CD14-positive monocyte (primary cell): ENCODE results near the gene EHF. TPM values are rescaled to one million over a fixed set of nuclear protein-coding genes. Genes with fewer than 3 reads are reported as not detected.

ENCODE experiments used
- DNase-seq, 3 donors: peaks; one replicate each; pipeline ENCODE4 v3.0.0-alpha.2; 2011 to 2022
- H2AFZ ChIP-seq: 2 replicates; pipeline ENCODE4 v1.6.0; 2012; ENCODE audit warnings: mild to moderate bottlenecking, low read depth, low read length, inconsistent platforms; ENCODE audit not compliant: insufficient read depth, poor library complexity, severe bottlenecking
- H3K27ac ChIP-seq, 2 donors: 1 replicate in 1 of 2; 2 replicates in 1 of 2; pipeline ENCODE4 v1.5.1; 2012 to 2013; ENCODE audit warnings: low read length in 2 of 2, control low read depth in 1 of 2, inconsistent platforms in 1 of 2, low read depth in 1 of 2, mild to moderate bottlenecking in 1 of 2
- H3K27me3 ChIP-seq, 2 donors: one replicate each; pipeline versions ENCODE4 v1.6.0 to v1.6.1; 2011 to 2013; ENCODE audit warnings: low read length in 2 of 2; ENCODE audit not compliant: control insufficient read depth in 2 of 2, insufficient read depth in 2 of 2
- H3K36me3 ChIP-seq, 2 donors: replicated peaks in 1 of 2; 1 replicate in 1 of 2; 2 replicates in 1 of 2; pipeline versions ENCODE4 v1.5.1 to v1.6.1; 2012 to 2013; ENCODE audit warnings: low read length in 2 of 2, control low read depth in 1 of 2, inconsistent platforms in 1 of 2, mild to moderate bottlenecking in 1 of 2; ENCODE audit not compliant: insufficient read depth in 2 of 2, control insufficient read depth in 1 of 2
- H3K4me1 ChIP-seq, 2 donors: 1 replicate in 1 of 2; 2 replicates in 1 of 2; pipeline versions ENCODE4 v1.5.1 to v1.6.1; 2012 to 2013; ENCODE audit warnings: low read length in 2 of 2, control low read depth in 1 of 2, inconsistent platforms in 1 of 2, mild to moderate bottlenecking in 1 of 2, moderate library complexity in 1 of 2; ENCODE audit not compliant: insufficient read depth in 2 of 2, control insufficient read depth in 1 of 2
- H3K4me2 ChIP-seq: replicated peaks from 2 replicates; pipeline ENCODE3; 2012; ENCODE audit warnings: low read length, moderate library complexity, mild to moderate bottlenecking; ENCODE audit not compliant: poor library complexity, severe bottlenecking; ENCODE audit errors: extremely low read depth
- H3K4me3 ChIP-seq, 3 experiments: fragments of 200-600 bp in 1 of 3; sonication (generic) in 1 of 3; replicated peaks in 1 of 3; 1 replicate in 2 of 3; 2 replicates in 1 of 3; pipeline ENCODE4 v1.5.1; 2011 to 2013; ENCODE audit warnings: low read length in 3 of 3, mild to moderate bottlenecking in 3 of 3, control low read depth in 2 of 3, low read depth in 2 of 3, inconsistent platforms in 1 of 3, moderate library complexity in 1 of 3
- H3K79me2 ChIP-seq: 2 replicates; pipeline ENCODE4 v1.6.0; 2012; ENCODE audit warnings: mild to moderate bottlenecking, control low read depth, inconsistent platforms, low read length, moderate library complexity; ENCODE audit not compliant: insufficient read depth
- H3K9ac ChIP-seq: 2 replicates; pipeline ENCODE4 v1.6.0; 2017; ENCODE audit warnings: low read length, mild to moderate bottlenecking; ENCODE audit not compliant: insufficient read depth, poor library complexity, severe bottlenecking
- H3K9me3 ChIP-seq, 2 donors: replicated peaks in 1 of 2; 1 replicate in 1 of 2; 2 replicates in 1 of 2; pipeline versions ENCODE4 v1.5.1 to v1.6.1; 2012 to 2013; ENCODE audit warnings: low read length in 2 of 2, control low read depth in 1 of 2; ENCODE audit not compliant: control insufficient read depth in 1 of 2, insufficient read depth in 1 of 2
- H4K20me1 ChIP-seq: 2 replicates; pipeline ENCODE4 v1.6.0; 2012; ENCODE audit warnings: mild to moderate bottlenecking, low read length, control low read depth, moderate library complexity; ENCODE audit not compliant: insufficient read depth
- H3K27ac Mint-ChIP-seq, 7 donors: one replicate each; pipeline ENCODE4 v1.8.0; 2020; ENCODE audit warnings: mild to moderate bottlenecking in 7 of 7, mixed read lengths in 7 of 7, moderate library complexity in 6 of 7, inconsistent platforms in 2 of 7
- H3K27me3 Mint-ChIP-seq, 3 donors: one replicate each; pipeline ENCODE4 v1.8.0; 2021 to 2022; ENCODE audit warnings: low read depth in 3 of 3, mild to moderate bottlenecking in 3 of 3, mixed read lengths in 3 of 3, moderate library complexity in 3 of 3, inconsistent platforms in 1 of 3
- H3K36me3 Mint-ChIP-seq, 2 donors: one replicate each; pipeline ENCODE4 v1.8.0; 2020; ENCODE audit warnings: mixed read lengths in 2 of 2, inconsistent platforms in 1 of 2, mild to moderate bottlenecking in 1 of 2
- H3K4me1 Mint-ChIP-seq: one replicate; pipeline ENCODE4 v1.8.0; 2020; ENCODE audit warnings: mild to moderate bottlenecking, mixed read lengths
- H3K4me3 Mint-ChIP-seq, 2 donors: one replicate each; pipeline ENCODE4 v1.8.0; 2020; ENCODE audit warnings: mild to moderate bottlenecking in 2 of 2, mixed read lengths in 2 of 2, moderate library complexity in 1 of 2
- H3K9me3 Mint-ChIP-seq, 7 donors: one replicate each; pipeline ENCODE4 v1.8.0; 2020 to 2022; ENCODE audit warnings: mixed read lengths in 7 of 7, mild to moderate bottlenecking in 6 of 7, moderate library complexity in 6 of 7, inconsistent platforms in 2 of 7
- WGBS: methylation state at CpG from one replicate; pipeline ENCODE4 v1.1.5; 2013; ENCODE audit warnings: missing lambda C conversion rate; ENCODE audit not compliant: insufficient coverage; 5-methylcytosine and 5-hydroxymethylcytosine counted together
- intact Hi-C, 2 donors: fragments of 100-400 bp; cut with micrococcal nuclease; formaldehyde crosslinking; loops; one replicate each; pipeline versions ENCODE4 v1.15.0 to v1.15.1; 2023
- polyA plus RNA-seq, 3 donors: library from polyadenylated mRNA; depleted of rRNA in 1 of 3; unstranded in 2 of 3; stranded (reverse) in 1 of 3; fragments of 300-500 nt in 2 of 3; fragments of >200 nt in 1 of 3; fragmentation: Illumina TruSeq in 2 of 3; gene quantifications; 1 replicate in 2 of 3; 2 replicates in 1 of 3; pipeline ENCODE4 v1.2.3, GENCODE V29; 2012 to 2021
- TF ChIP-seq, protein P1 (sequence below): fragments of 200-600 bp; IDR thresholded peaks from one replicate; pipeline ENCODE4 v1.8.0; 2022; ENCODE audit warnings: antibody characterized with exemption, mild to moderate bottlenecking

The EHF gene
- polyA plus RNA-seq, 3 donors = 0.17 to 0.21 TPM; not detected in 1

DNA sequence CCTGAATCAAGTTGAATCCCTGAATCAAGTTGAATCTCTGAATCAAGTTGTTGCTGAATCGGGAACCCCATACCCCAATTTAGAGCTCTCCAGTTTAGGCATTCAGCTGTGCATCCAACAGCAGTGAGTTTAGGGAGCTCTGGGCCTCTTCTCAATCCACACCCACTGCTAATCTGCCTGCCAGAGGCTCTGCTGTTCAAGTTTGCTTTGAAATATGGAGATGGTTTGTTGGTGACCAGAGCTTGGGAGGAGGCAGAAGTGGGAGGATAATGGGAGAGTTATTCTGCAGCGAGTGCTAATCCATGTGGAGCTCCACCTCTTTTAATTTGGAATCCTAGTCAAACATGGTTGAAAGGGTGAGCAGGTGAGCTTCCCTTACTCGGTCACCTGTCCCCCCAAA, 22.4 kb downstream of the EHF start:
- Mint-ChIP-seq H3K4me1 (peaks cover 7% of the 10 kb centered on the region), H3K27ac (no peak overlapping the region), H3K9me3 (no peaks in the 10 kb centered on the region), H3K27me3 (peaks cover 2 to 7% (median 7%) of the 10 kb centered on the region in 3 donors), H3K4me3 (peak overlapping the region in 1 of 2 donors; percentile 22), H3K36me3 (no peaks in the 10 kb centered on the region)
- Histone ChIP-seq H3K9ac (no peak overlapping the region), H3K4me1 (no peaks in the 10 kb centered on the region), H3K27me3 (no peaks in the 10 kb centered on the region), H3K27ac (no peak overlapping the region), H2AFZ (no peak overlapping the region), H3K4me3 (no peak overlapping the region), H4K20me1 (no peaks in the 10 kb centered on the region), H3K9me3 (no peaks in the 10 kb centered on the region), H3K4me2 (no peak overlapping the region), H3K36me3 (no peaks in the 10 kb centered on the region), H3K79me2 (no peaks in the 10 kb centered on the region)
- TF ChIP-seq, protein P1, sequence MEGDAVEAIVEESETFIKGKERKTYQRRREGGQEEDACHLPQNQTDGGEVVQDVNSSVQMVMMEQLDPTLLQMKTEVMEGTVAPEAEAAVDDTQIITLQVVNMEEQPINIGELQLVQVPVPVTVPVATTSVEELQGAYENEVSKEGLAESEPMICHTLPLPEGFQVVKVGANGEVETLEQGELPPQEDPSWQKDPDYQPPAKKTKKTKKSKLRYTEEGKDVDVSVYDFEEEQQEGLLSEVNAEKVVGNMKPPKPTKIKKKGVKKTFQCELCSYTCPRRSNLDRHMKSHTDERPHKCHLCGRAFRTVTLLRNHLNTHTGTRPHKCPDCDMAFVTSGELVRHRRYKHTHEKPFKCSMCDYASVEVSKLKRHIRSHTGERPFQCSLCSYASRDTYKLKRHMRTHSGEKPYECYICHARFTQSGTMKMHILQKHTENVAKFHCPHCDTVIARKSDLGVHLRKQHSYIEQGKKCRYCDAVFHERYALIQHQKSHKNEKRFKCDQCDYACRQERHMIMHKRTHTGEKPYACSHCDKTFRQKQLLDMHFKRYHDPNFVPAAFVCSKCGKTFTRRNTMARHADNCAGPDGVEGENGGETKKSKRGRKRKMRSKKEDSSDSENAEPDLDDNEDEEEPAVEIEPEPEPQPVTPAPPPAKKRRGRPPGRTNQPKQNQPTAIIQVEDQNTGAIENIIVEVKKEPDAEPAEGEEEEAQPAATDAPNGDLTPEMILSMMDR = no peak
- WGBS = 88% methylated on average over 3 of the region's 3 CpGs
- no peak for DNase-seq
- intact Hi-C loops = no loop called here

DNA sequence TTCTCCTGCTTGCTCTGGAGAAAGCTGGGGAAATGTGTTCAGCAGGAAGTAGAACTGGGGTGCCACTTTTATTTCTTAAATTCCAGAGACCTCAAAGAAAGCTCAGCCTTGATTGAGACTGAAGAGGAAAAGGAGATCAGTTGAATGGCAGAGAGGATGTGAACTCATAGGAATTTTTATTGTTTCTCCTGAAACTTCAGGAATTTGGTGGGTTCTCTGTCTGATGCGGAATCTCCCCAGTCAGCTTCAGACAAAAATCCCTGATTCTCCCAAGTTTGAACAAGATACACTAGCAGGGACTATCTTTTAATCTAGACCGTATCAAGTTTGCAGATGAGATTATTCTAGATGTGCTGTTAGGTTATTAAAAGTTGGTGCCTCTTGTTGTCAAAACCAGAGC, 23.0 kb downstream of the EHF start:
- DNase-seq = no peak
- H3K27me3 Mint-ChIP-seq = peaks cover 2 to 7% (median 7%) of the 10 kb centered on the region in 3 donors
- H3K9me3 Mint-ChIP-seq = no peaks in the 10 kb centered on the region
- Histone ChIP-seq H2AFZ (no peak overlapping the region), H3K79me2 (no peaks in the 10 kb centered on the region), H3K27ac (no peak overlapping the region), H3K27me3 (no peaks in the 10 kb centered on the region), H4K20me1 (no peaks in the 10 kb centered on the region), H3K4me3 (no peak overlapping the region), H3K4me2 (no peak overlapping the region), H3K9ac (no peak overlapping the region), H3K4me1 (no peaks in the 10 kb centered on the region), H3K9me3 (no peaks in the 10 kb centered on the region), H3K36me3 (no peaks in the 10 kb centered on the region)
- no peak overlapping the region for H3K4me3 Mint-ChIP-seq
- H3K27ac Mint-ChIP-seq = no peak overlapping the region
- intact Hi-C loops = no loop called here
- no peaks in the 10 kb centered on the region for H3K36me3 Mint-ChIP-seq
- TF ChIP-seq, protein P1 = no peak
- peaks cover 7% of the 10 kb centered on the region for H3K4me1 Mint-ChIP-seq
- WGBS = no CpG with 5 or more reads among the region's 2 CpGs
